Thoracic aorta (tissue), 2 donors: ENCODE data around the gene CYS1. TPM values are rescaled to one million over a fixed set of nuclear protein-coding genes. Genes with fewer than 3 reads are reported as not detected.
A peak's percentile ranks its signal among the peaks of the same experiment; 100 is the strongest.

Experiments
- ATAC-seq: fragments of 150-250 bp; one replicate; pipeline ENCODE4 v1.8.0; 2017; ENCODE audit warnings: low read depth; ENCODE audit not compliant: insufficient number of reproducible peaks, low FRiP score
- DNase-seq: peaks from one replicate; pipeline ENCODE4 v3.0.0-alpha.2; 2020; ENCODE audit warnings: low spot score
- H3K27ac ChIP-seq, 2 donors: fragments of 200-600 bp; sonication (generic); 1 replicate in 1 of 2; 2 replicates in 1 of 2; pipeline ENCODE4 v1.5.1; 2016; ENCODE audit warnings: mild to moderate bottlenecking in 2 of 2, moderate library complexity in 2 of 2
- H3K27me3 ChIP-seq: fragments of 200-600 bp; sonication (generic); replicated peaks from 2 replicates; pipeline ENCODE4 v1.6.0; 2016; ENCODE audit warnings: mild to moderate bottlenecking; ENCODE audit not compliant: insufficient read depth
- H3K36me3 ChIP-seq: fragments of 200-600 bp; sonication (generic); one replicate; pipeline ENCODE4 v1.5.1; 2016
- H3K4me1 ChIP-seq, 2 donors: fragments of 200-600 bp; sonication (generic); 1 replicate in 1 of 2; 2 replicates in 1 of 2; pipeline versions ENCODE4 v1.5.1 to v1.6.0; 2016; ENCODE audit warnings: low read depth in 2 of 2, mild to moderate bottlenecking in 1 of 2; ENCODE audit not compliant: control insufficient read depth in 1 of 2
- H3K4me3 ChIP-seq: fragments of 200-600 bp; sonication (generic); 2 replicates; pipeline ENCODE4 v1.5.1; 2016; ENCODE audit warnings: mild to moderate bottlenecking
- H3K9me3 ChIP-seq: fragments of 200-600 bp; sonication (generic); 2 replicates; pipeline ENCODE4 v1.5.1; 2016
- CTCF ChIP-seq: fragments of 200-600 bp; sonication (generic); IDR thresholded peaks from one replicate; pipeline ENCODE4 v1.5.1; 2019; ENCODE audit warnings: antibody characterized with exemption
- total RNA-seq, 2 donors: library from RNA; depleted of rRNA; stranded (reverse); fragments of >200 nt; gene quantifications; one replicate each; pipeline versions ENCODE4 v1.1.0 to v1.2.3, GENCODE V29; 2016

The CYS1 gene
- total RNA-seq = 10 to 100 TPM; 13.5 to 26.9 TPM

GRCh38 chr2:10079870-10080535 is at the start of gene CYS1:
TSS of gene CYS1 (minus strand) at chr2:10080411. CDS start at chr2:10080223, 188 bp downstream.
- no peak for ATAC-seq
- TF ChIP-seq CTCF = no peak
- Histone ChIP-seq H3K27ac (peak within 1 kb of the TSS; percentile 50 to 89), H3K4me1 (peaks cover 8 to 34% of the 10 kb centered on the region in 2 donors), H3K9me3 (no peaks in the 10 kb centered on the region), H3K4me3 (peak within 1 kb of the TSS; percentile 82), H3K36me3 (no peaks in the 10 kb centered on the region), H3K27me3 (no peaks in the 10 kb centered on the region)
- DNase-seq = no peak

GRCh38 chr2:10129490-10129889 is 49.3 kb upstream of the CYS1 start:
- Histone ChIP-seq H3K27me3 (no peaks in the 10 kb centered on the region), H3K4me3 (no peak overlapping the region), H3K9me3 (no peaks in the 10 kb centered on the region), H3K4me1 (no peaks in the 10 kb centered on the region), H3K27ac (no peak overlapping the region), H3K36me3 (no peaks in the 10 kb centered on the region)
- DNase-seq (no peak), ATAC-seq (no peak)
- no peak for TF ChIP-seq CTCF

- TF ChIP-seq CTCF = no peak
- no peak overlapping the region for H3K27ac ChIP-seq
- no peaks in the 10 kb centered on the region for H3K27me3 ChIP-seq
- H3K4me3 ChIP-seq = no peak overlapping the region
- peaks cover 4 to 5% of the 10 kb centered on the region in 2 donors for H3K4me1 ChIP-seq
- H3K9me3 ChIP-seq = no peaks in the 10 kb centered on the region
- H3K36me3 ChIP-seq = no peaks in the 10 kb centered on the region
- no peak for DNase-seq
- ATAC-seq = no peak
Measured at GRCh38 chr2:10128420-10128819, 48.2 kb upstream of the CYS1 start.

GRCh38 chr2:10126632-10127026 is 46.4 kb upstream of the CYS1 start:
- Histone ChIP-seq H3K4me3 (no peak overlapping the region), H3K27ac (no peak overlapping the region), H3K27me3 (no peaks in the 10 kb centered on the region), H3K9me3 (no peaks in the 10 kb centered on the region), H3K36me3 (no peaks in the 10 kb centered on the region), H3K4me1 (peaks cover 17 to 22% of the 10 kb centered on the region in 2 donors)
- ATAC-seq (no peak), DNase-seq (no peak)
- TF ChIP-seq CTCF = no peak

- ATAC-seq = no peak
- Histone ChIP-seq H3K9me3 (no peaks in the 10 kb centered on the region), H3K27ac (no peak overlapping the region), H3K27me3 (no peaks in the 10 kb centered on the region), H3K36me3 (no peaks in the 10 kb centered on the region), H3K4me3 (no peak overlapping the region), H3K4me1 (peaks cover 17 to 28% of the 10 kb centered on the region in 2 donors)
- TF ChIP-seq CTCF = no peak
- DNase-seq = no peak
Measured at GRCh38 chr2:10125842-10126631, 45.8 kb upstream of the CYS1 start.
